ENCODE results near the gene TCF25.

The TCF25 gene

DNA sequence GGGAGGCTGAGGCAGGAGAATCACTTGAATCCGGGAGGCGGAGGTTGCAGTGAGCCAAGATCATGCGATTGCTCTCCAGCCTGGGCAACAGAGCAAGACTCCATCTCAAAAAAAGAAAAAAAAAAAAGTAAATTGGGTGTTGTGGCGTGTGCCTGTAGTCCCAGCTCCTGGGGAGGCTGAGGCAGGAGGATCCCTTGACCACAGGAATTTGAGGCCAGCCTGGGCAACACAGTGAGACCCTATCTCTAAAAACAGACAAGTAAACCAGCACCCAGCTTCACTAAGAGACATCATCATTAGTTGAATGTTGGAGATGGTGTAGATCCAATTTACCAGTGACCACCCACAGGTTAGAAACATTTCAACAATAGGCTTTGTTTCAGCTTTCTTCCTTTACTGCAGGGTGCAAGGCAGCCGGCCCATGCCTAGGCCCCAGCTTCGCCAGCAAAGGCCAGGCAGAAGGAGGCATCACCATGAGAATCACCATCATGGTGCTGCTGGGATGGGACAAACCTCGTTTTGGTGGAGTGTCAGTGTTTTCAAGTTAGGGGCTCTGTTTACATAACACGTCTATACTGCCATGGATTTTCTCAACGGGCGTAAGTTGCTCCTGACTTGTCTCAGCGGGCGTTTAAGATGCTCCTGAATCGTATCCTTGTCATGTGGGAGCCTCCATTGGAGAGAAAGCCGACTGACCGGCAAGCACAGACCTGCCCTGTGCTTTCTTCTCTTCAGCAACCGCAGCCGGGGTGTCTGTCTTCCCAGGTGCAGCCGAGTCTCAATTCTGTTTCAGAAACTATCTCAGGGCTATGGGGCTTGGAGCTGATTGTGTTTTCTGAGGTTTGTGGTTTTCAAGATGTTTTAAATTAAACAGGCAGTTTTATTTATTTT is 7.3 kb downstream of the TCF25 start:
- no peak for DNase-seq

DNA sequence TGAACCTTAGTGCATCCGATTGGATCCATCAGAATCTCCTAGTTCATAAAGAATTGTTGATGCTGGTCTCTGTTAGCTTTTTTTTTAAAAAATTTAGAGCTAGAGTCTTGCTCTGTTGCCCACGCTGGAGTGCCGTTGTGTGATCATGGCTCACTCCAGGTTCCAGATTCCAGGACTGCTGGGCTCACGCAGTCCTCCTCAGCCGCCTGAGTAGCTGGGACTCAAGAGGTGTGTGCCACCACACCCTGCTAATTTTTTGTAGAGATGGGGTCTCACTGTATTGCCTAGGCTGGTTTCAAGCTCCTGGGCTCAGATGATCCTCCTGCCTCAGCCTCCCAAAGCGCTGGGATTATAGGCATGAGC is 8.0 kb downstream of the TCF25 start:
- no peak for DNase-seq

DNA sequence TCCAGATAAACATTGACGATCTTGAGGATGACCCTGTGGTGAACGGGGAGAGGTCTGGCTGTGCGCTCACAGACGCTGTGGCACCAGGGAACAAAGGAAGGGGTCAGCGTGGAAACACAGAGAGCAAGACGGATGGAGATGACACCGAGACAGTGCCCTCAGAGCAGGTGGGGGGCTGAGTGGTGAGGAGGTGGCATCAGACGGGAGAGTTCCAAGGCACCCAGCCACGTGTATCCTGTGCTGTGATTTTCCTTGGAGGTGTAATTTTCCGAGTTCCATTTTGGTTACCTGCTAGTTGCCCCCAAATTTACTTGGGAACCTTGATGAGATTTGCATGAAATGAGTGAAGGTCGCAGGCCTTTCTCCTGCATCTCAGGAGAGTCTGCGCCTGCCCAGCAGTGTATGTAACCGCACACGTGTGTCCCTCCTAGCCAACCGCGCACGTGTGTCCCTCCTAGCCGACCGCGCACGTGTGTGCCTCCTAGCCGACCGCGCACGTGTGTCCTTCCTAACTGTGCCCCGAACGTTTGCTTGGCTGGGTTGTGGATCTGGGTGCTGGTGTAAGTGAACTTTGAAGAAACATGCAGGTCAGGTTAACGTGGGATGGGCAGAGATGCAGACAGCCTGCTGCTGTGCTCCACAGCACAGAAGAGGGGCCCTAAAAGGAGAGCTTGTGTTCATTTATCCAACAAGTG is 10.1 kb downstream of the TCF25 start:
- no peak for DNase-seq

DNA sequence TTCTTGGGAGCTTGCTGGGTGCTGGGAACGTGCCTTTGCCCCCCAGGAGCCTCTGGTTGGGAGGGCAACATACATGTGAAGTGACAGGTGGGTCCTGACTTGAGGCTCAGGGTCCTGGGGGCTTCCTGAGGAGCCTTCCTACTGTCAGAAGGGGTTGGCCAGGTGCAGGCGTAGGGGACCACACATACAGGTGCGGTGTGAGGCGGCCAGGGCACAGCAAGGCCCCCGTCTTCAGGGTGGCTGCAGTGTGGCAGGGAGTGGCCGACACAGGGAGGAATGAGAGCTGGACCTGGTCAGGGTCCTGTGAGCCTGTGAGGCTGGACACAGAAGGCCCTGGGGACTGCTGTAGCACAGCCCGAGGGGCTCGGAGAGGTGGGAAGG is 10.6 kb downstream of the TCF25 start:
- no peak for DNase-seq

DNA sequence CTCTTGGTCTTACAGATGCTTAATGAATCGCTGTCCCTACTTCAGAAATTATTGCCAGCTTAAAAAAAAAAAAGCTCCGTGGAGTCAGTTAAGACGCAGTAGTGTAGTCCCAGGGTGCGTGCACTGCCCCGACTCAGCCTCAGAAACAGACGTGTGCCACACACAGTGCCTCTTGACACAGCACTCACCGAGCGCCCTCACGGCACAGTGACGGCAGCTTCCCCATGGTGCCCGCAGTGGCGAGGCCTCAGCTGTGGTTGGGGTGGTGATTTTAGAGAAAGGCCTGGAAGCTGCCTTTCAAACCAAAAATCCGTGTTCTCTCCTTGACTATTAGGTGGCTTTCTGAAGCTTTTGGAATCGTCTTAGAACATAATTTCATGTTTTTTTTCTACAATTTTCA is 13.9 kb downstream of the TCF25 start:
- no peak for DNase-seq

DNA sequence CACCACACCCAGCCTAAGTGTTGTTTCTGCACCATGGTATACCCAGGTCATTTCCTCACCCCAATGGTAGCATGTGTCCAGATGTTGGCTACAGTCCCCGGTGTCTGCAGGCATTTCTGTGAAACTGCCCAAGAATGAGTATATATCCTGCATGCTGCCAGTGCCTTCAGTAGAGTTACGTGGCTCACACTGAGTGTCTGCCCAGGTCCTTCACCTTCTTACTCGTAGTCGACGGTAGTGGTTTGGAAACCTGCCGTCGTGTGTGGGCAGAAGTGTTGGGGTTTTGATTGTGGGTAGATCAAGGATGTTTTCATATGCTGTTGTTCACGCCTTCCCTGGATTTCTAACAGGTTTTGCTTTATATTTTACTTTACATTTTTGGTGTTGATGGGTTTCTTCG is 16.8 kb downstream of the TCF25 start:
- DNase-seq = no peak

DNA sequence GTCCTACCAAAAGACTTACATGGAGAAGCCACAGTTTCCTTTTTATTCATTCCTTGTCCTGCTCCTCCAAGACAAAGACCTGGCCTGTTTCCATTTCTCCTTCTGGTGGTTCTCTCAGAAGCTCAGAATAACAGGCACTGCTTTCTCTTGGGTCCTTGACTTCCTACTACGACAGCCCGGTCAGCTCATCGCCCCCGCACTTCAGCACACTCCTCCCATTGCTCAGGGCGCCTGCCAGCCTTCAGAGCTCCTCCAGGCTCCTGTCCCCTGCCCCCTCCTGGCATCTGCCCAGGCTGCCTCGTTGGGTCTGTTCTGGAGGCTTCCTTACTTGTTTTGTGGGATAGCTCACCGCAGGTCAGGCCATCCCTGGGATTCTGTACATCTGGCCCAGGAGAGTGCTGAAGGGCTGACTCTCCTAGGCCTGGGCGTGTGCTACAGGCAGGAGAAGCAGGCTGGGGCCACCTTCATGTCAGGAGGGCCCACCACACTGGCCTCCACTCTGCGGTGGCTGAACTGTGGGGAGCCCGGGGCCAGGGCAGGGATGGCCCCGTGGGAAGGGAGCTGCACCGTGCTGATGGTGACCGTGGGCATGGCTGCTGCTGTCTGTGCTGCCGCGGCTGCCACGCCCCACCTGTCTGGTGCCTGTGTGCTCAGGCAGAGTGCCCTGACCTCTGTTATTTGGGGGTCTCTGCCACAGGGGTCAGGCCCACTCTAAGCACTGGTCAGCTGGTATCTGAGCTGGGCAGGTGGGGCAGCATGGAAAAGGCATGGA is 17.7 kb downstream of the TCF25 start:
- DNase-seq = no peak

DNA sequence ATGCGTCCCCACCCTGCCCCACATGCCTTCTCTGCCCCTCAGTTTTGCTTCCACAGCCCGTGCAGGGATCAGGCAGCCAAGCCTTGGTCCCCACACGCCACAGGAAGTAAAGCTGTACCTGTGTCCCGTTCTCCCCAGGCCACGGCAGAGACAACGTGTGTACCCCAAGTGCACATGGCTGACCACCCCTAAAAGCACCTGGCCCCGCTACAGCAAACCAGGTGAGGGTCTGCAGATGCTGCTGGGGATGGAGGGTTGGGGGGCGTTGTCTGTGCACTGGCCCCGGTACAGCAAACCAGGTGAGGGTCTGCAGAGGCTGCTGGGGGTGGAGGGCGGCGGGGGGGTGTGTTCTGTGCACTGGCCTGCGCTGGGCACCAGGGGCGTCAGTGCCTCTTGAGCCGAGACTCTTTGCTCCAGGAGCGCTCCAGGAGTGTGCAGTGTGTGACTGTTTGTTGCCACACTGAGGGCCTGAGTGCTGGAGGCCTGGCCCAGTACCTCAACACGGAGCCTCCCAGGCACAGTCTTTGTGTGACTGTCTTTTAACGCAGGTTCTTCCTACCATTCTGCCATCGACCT is 18.8 kb downstream of the TCF25 start:
- no peak for DNase-seq

DNA sequence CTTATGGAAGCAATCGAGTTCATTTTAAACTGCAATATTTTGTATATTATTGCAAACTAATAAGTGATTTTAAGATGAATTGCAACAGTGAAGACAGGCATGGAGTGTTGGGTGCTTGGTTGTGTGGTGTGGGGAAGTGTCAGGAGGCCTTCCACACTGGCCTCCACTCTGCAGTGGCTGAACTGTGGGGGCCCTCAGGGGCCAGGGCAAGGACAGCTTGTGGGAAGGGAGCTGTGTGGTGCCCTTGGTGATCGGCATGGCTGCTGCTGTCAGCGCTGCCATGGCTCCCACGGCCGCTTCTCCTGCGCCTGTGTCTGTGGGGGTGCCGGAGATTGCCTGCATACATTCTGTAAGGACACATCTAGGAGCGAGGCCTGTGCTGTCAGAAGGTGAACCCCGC is 19.2 kb downstream of the TCF25 start:
- no peak for DNase-seq

DNA sequence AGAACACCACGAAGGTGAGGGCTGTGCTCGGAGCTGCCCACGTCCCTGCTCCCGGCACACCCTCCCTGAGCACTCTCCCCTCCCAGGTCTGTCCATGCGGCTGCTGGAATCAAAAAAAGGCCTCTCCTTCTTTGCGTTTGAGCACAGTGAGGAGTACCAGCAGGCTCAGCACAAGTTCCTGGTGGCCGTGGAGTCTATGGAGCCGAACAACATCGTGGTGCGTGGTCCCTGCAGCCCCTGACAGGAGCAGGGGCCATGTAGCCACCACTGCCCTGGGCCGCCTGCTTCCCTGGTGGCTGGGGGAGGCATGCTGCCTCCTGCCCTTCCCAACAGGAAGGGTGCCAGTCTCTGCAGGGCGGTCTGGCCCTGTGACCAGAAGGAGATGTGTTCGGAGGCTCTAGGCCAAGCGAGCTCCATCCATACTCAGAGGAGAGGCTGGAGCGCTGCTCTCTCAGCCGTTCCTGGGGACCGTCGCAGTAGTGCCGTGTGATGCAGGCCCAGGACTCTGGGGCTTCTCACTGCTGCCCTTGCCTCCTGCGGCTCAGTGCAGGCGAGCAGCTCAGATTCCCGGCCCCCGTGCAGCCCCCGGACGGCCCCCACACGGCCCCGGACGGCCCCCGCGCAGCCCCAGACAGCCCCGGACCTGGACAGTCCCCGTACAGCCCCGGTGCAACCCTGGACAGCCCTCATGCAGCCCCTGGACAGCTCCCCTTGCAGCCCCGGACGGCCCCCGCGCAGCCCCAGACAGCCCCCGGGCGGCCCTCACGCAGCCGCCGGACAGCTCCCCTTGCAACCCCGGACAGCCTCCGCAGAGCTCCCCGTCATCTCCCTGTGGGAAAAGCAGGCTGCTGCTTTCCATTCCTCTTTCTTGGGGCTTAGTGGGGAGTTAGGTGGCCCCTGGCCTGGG is 20.5 kb downstream of the TCF25 start:
- no peak for DNase-seq

DNA sequence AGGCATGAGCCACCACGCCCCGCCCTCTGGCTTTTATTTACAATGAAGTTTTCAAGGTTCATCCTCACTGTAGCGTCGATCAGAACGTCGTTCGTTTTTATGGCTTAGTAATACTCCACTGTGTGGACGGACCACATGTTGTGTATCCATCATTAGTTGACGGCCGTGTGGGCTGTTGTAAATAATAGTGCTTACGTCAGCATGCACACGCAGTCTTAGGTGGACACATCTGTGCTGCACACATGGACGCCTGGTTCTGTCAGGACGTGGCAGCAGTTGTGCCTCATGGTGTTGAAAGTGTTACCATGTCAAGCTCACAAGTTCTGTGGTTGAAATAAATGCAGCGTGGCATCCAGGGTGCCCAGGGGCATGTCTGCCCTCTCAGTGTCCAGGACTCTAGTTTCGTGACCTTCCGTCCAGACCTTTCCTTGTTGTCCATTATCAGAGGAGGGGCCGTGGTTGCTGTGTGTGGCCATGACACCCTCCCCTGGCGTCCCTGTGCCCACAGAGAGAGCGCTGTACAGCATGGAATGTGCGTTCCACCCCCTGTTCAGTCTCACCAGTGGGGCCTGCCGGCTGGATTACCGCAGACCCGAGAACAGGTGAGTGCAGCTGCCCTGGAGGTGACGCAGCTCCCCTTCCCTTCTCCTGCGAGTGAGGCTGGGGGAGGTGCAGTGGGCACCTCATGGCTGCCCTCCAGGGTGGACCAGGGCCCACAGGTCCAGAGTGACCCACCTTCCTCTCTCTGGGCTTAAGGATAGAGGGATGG is 22.3 kb downstream of the TCF25 start:
- DNase-seq = no peak

DNA sequence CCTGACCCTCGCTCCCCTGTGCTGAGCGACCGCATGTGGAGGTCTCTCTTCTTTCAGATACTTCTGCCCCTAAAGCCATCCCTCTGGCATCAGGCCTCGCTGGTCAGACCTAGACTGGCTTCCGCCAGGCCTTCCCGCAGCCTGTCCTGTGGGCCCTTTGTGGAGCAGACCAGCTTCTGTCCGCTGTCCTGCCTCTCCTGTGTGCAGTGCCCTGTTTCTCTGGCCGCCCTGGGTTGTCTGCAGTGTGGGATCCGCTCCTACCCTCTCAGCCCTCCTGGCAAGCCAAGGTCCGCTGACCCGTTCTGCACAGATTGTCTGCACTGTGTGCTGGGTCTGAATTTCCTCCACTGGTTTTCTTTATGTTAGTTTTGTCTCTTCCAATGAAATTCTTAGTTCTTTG is 23.8 kb downstream of the TCF25 start:
- DNase-seq = no peak

DNA sequence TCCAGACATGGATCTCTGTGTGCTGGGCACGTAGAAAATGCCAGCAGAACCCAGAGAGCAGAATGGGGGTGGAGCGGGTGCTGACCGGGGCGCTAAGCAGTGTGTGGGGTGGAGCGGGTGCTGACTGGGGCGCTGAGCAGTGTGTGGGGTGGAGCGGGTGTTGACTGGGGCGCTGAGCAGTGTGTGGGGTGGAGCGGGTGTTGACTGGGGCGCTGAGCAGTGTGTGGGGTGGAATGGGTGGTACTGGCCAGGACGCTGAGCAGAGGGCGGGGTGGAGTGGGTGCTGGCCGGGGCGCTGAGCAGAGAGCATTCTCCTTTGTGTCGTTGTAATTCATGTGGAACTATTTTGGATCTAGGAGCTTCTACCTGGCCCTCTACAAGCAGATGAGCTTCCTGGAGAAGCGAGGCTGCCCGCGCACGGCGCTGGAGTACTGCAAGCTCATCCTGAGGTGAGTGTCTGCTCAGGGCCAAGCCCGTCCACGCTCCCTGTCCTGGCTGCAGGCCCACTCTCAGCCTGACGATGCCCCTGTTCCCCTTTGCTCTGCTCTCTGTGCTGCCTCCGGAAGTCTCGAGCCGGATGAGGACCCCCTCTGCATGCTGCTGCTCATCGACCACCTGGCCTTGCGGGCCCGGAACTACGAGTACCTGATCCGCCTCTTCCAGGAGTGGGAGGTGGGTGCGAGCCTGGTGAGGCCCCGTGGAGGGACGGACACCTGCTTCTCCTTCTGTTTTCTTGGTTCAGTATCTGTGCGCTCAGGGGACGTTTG is 25.0 kb downstream of the TCF25 start:
- DNase-seq = no peak

DNA sequence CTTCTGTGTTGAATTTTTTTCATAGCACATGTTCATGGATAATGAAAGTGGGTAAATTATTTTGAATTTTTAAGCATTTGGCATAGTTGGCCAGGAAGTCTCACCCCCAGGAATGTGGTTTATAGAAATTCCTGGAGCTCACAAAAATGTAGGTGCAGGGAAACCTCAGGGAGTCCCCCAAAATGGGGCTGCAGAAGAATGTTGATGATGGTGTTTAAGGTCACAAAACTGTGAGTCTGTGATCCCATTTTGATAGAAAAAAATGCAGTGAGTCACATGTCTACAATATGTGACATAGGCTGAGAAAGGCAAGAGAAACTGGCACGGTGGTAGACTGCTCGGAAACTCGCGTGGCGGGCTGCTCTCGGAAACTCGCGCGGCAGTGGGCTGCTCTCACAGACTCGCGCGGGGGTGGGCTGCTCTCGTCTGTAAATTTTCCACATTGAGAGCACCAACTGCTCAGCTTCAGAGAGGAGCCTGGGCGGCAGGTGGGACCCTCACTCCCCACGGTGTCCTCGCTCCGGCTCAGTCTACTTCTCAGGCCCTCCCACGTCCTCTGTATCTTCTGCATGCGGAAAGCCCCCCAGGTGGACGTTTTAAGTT is 26.6 kb downstream of the TCF25 start:
- no peak for DNase-seq

DNA sequence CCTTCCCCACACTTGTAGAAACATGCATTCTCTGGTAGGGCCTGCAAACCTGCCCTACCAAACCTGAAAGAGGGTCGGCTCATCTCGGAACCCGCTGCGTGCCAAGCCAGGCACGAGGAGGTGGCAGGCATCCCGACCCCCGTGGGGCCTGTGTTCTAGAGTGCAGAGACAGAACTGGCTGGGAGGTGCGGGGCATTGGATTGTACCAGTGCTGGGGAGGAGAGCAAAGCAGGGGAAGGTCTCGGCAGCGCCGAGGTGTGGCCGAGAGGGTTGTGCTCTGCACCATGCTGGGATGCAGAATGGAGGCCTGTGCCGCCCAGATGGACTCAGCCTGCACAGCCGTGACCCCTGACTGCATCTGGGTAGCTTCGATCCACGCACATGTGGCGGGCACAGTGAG is 27.5 kb downstream of the TCF25 start:
- no peak for DNase-seq

DNA sequence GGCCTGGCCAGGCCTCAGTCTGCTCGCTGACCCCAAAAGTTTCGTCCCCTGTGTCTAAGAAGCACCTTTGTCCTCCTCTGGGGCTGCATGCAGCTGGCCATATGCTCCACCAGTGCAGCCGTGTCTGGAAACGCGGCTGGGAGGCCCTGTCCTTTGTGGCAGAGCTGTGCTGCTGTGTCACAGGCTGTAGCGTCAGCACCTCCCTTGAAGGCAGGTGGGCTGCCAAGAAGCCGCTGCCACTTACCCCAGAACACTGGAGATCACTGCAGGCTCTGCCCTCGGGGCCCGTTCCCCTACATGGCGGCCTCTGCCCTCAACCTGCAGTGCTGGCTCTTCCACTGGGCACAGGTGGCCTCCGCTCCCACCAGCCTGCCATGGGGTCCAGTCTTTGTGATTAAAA is 29.6 kb downstream of the TCF25 start:
- DNase-seq = no peak

DNA sequence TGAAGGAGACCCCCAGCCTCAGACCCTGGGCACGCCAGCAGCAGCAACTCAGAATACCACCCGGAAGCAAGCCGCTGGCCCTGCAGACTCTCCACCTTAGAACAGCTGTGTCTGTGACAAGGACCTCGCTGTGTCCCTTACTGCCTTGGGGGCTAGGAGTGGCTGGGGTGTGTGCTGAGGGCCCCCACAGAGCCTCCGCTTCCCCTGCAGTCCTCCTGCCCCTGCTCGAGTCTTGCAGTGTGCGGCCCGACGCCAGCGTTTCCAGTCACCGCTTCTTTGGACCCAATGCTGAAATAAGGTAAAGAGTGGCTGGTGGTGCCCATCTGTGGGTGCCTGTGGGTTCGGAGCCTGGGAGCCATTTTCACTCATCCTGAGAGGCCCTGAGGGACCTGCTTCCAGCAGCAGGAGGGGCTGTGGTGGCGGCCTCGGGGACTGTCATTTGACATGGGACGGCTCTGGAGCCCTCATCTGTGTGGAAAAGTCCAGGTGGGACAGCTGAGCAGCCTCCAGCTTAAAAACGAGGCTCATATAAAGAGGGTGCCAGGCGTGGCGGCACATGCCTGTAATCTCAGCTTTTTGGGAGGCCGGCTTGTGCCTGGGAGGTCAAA is 30.6 kb downstream of the TCF25 start:
- DNase-seq = no peak

DNA sequence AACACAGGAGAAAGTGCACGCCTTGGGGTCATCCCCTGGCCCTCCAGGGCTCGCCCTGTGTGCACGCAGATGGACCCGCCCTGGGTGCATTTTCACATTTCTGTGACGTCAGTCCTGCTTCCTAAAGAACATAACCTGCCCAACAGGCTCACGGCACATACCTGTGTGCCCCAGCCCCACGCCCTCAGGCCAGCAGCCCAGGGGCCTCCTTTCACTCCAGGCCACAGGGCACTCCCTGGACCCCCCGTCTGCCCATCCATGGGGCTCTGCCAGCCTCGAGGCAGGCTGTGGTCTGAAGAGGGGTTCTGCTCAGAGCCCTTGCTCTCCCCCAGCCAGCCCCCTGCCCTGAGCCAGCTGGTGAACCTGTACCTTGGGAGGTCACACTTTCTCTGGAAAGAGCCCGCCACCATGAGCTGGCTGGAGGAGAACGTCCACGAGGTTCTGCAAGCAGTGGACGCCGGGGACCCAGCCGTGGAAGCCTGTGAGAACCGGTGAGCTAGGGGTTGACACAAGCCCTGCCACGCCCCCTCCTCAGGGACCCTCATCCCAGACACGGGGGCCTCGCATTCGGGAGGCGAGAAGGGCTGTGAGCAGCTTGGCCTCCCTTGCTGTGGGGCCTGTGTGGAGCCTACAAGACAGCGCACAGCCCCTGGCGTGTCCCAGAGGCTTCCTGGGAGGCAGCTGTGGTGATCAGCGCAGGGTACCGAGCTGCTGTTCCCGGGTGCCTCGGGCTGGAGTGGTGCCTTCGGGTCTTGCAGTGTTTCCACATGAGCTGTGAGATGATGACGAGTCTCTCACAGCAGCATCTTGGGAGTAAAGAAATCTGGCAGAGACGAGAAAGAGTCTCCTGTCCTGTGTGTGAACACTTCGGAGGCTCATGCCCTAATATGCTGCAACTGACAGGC is 31.5 kb downstream of the TCF25 start:
- DNase-seq = no peak

All from CD4-positive, alpha-beta T cell treated with Interferon alpha-2 for 1 hour (primary cell).